ENCODE measurements around the gene TTC1.
"Not testable (repeated sequence)": the region's sequence is repeated elsewhere in the genome, so short reads cannot be mapped to it uniquely, and the experiment has no call there.

Gene TTC1

DNA sequence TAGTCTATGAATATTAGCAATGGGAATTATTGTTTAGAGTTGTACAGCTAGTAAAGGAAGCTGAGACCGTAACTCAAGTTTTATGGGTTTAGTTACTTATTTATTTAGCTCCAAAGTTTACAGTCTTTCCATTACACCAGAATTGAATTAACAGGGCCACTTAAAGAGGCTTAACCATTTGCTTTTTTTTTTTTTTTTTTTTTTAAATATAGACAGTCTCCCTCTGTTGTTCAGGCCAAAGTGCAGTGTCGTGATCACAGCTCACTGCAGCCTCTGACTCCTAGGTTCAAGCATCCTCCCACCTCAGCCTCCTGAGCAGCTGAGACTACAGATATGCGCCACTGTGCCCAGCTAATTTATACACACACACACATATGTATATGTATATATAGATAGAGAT, 1.4 kb upstream of the TTC1 start:
- TF ChIP-seq, protein P1, sequence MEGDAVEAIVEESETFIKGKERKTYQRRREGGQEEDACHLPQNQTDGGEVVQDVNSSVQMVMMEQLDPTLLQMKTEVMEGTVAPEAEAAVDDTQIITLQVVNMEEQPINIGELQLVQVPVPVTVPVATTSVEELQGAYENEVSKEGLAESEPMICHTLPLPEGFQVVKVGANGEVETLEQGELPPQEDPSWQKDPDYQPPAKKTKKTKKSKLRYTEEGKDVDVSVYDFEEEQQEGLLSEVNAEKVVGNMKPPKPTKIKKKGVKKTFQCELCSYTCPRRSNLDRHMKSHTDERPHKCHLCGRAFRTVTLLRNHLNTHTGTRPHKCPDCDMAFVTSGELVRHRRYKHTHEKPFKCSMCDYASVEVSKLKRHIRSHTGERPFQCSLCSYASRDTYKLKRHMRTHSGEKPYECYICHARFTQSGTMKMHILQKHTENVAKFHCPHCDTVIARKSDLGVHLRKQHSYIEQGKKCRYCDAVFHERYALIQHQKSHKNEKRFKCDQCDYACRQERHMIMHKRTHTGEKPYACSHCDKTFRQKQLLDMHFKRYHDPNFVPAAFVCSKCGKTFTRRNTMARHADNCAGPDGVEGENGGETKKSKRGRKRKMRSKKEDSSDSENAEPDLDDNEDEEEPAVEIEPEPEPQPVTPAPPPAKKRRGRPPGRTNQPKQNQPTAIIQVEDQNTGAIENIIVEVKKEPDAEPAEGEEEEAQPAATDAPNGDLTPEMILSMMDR (conservative IDR thresholded peaks at IDR 0.05; ENCODE audit: low read length): no peak
- H3K4me3 ChIP-seq (ENCODE audit: low read length): no peak overlapping the region
- DNase-seq (ENCODE audit: low read depth): no peak

DNA sequence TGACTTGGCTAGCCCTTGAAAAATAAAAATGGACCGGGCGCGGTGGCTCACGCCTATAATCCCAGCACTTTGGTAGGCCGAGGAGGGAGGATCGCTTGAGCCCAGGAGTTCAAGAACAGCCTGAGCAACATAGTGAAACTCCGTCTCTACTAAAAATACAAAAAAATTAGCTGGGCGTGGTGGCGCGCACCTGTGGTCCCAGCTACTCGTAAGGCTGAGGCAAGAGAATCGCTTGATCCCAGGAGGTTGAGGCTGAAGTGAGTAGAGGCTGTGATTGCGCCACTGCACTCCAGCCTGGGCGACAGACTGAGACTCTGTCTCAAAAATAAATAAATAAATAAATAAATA, 436 bp upstream of the TTC1 start:
- not testable (repeated sequence) for DNase-seq (ENCODE audit: low read depth)
- peak overlapping the region; percentile 87; the same call in 1 of the 2 replicates for H3K4me3 ChIP-seq (ENCODE audit: low read length)

DNA sequence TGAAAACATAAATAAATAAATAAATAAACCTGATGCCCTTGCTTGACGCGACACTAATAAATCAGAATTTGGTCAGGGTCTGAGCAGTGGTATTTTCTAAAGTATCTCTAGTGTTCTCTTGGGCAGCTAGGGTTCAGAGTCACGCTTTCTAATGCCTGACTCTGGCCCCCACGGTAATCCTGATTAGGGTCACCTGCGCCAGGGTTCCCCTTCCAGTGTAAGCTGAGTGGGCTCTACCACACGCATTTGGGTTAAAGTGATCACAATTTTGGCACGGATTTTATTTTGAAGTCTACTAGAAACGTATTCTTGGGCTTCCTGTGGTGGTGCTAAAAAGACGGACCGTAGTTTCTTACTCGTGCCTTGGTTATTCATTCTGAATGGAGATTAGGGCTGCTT, 651 bp downstream of the TTC1 start:
- DNase-seq (ENCODE audit: low read depth): no peak
- peak overlapping the region; percentile 87 for H3K4me3 ChIP-seq (ENCODE audit: low read length)
- TF ChIP-seq, protein P1 (conservative IDR thresholded peaks at IDR 0.05; ENCODE audit: low read length): no peak

DNA sequence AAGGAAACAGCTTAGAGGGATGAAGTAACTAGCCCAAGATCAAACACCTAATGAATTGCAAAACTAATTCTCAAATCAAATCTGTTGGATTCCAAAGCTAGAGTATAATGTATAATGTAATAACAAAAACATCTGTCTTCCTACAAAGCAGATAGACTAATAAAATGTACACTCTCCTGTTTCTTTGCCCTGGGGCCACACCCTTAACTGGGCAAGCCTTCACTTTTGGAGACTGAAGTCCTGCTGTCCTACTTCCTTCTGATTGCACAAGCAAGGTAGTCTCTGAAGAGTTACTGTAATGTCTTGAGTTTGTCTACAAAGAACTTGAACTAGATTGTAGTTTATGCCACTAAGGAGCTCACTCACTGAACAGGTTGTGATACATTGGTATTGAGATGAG, 2.5 kb downstream of the TTC1 start:
- no peak for DNase-seq (ENCODE audit: low read depth)
- H3K4me3 ChIP-seq (ENCODE audit: low read length): no peak overlapping the region

DNA sequence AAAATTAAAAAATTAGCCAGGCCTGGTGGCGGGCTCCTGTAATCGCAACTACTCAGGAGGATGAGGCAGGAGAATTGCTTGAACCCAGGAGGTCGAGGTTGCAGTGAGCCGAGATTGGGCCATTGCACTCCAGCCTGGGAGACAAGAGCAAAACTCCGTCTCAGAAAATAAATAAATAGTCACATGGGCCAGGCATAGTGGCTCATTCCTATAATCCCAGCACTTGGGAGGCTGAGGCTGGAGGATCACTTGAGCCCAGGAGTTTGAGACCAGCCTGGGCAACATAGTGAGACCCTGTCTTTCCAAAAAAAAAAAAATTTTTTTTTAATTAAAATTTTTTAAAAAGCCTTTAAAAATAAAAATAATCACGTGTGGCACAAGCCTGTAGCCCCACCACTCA, 5.3 kb downstream of the TTC1 start:
- not testable (repeated sequence) for H3K4me3 ChIP-seq (ENCODE audit: low read length); DNase-seq (ENCODE audit: low read depth)

More for the DNA sequence above, 2.5 kb downstream of the TTC1 start:
- TF ChIP-seq, protein P1 (conservative IDR thresholded peaks at IDR 0.05; ENCODE audit: low read length): no peak

DNA sequence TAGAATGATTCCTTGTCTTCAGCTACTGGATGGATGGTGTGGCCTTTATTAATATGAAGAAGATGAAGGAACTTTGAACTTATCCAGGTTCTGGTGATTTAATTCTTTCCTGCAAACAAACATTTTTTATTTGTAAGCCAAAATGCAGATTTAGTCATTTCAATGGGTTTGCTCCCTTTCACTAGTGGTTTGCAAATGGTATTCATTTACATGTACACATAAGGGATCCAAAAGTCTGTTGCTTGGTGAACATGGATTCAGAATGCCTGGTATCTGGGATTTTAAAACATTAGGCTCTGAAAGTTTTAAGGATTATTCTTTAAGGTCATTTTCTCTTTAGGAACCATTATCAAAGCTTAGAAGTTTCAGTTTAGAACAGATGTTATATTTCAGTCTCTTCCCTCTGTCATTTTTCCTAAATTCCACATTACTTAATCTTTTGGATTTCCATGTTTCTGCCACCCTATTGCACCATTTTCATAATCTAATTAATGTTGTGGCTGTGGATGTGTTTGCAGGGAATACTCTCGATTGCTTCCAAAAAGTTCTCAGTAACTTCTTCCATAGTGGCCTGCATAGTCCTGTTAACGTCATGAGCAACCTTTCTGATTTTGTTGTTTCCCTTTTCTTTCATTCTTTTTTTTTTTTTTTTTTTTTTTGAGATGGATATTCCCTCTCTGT, 10.1 kb downstream of the TTC1 start:
- TF ChIP-seq, protein P1 (conservative IDR thresholded peaks at IDR 0.05; ENCODE audit: low read length): no peak
- peak; percentile 13 for DNase-seq (ENCODE audit: low read depth)

DNA sequence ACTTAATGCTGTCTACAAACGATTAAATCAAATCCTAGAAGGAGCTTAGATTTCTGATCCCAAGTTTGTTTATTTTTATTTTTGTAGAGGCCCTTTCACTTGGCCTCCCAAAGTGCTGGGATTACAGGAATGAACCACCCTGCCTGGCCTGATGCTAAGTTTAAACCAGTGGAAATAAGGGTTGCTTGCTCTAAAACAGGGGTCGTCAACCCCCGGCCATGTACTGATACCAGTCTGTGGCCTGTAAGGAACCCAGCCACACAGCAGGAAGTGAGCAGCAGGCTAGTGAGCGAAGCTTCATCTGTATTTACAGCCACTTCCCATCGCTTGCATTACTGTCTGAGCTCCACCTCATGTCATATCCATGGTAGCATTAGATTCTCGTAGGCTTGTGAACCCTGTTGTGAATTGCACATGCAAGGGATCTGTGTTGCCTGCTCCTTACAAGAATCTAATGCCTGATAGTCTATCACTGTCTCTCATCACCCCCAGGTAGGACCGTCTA, 11.4 kb downstream of the TTC1 start:
- TF ChIP-seq, protein P1 (conservative IDR thresholded peaks at IDR 0.05; ENCODE audit: low read length): no peak
- no peak for DNase-seq (ENCODE audit: low read depth)
- H3K4me3 ChIP-seq (ENCODE audit: low read length): no peak overlapping the region

More for the DNA sequence above, 10.1 kb downstream of the TTC1 start:
- no peak overlapping the region for H3K4me3 ChIP-seq (ENCODE audit: low read length)

DNA sequence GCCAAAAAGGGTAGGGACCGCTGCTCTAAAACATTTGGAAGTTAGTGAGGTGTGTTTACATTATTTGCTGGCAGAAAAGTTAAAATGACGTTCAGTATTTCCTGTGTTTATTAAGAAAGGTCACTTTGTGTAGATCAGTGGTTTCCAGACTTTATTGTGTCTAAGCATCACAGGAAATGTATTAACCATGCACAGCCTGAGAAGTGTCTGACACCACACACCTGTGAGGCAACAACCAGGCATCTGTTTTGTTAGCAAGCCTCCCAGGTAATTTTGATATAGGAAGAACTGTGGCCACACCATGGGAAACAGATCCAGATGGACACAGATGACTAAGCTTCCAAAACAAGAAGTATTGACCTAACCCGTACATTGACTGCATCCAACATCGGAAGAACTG, 12.0 kb downstream of the TTC1 start:
- H3K4me3 ChIP-seq (ENCODE audit: low read length): no peak overlapping the region
- TF ChIP-seq, protein P1 (conservative IDR thresholded peaks at IDR 0.05; ENCODE audit: low read length): no peak

More for the DNA sequence above, 12.0 kb downstream of the TTC1 start:
- DNase-seq (ENCODE audit: low read depth): no peak

Measured in AG10803 (cell line).